Natural killer cell (primary cell): Measurements from ENCODE around the gene IPO7. TPM values are rescaled to one million over a fixed set of nuclear protein-coding genes. Genes with fewer than 3 reads are reported as not detected.
A peak's percentile ranks its signal among the peaks of the same experiment; 100 is the strongest.

ENCODE experiments used
- ATAC-seq, 3 donors: fragments of 150-1000 bp in 2 of 3; fragments of 200-7000 bp in 1 of 3; cut with Tn5 transposase; 1 replicate in 1 of 3; 2 replicates in 2 of 3; pipeline ENCODE4 v1.10.0; 2021; ENCODE audit warnings: mild to moderate bottlenecking in 2 of 3, moderate library complexity in 2 of 3
- DNase-seq, 2 donors: peaks; one replicate each; pipeline versions ENCODE4 v3.0.0 to v3.0.0-alpha.2; 2013 to 2021; ENCODE audit warnings: mixed read lengths in 1 of 2
- H3K27ac ChIP-seq: one replicate; pipeline ENCODE4 v1.5.1; 2013; ENCODE audit warnings: mild to moderate bottlenecking, low read length
- H3K27me3 ChIP-seq: one replicate; pipeline ENCODE4 v1.6.1; 2013; ENCODE audit warnings: low read length; ENCODE audit not compliant: control insufficient read depth, insufficient read depth
- H3K36me3 ChIP-seq: one replicate; pipeline ENCODE4 v1.6.1; 2013; ENCODE audit warnings: low read length; ENCODE audit not compliant: control insufficient read depth, insufficient read depth
- H3K4me1 ChIP-seq: one replicate; pipeline ENCODE4 v1.6.1; 2013; ENCODE audit warnings: low read length; ENCODE audit not compliant: control insufficient read depth, insufficient read depth
- H3K4me3 ChIP-seq: one replicate; pipeline ENCODE4 v1.5.1; 2013; ENCODE audit warnings: low read length
- H3K9me3 ChIP-seq: one replicate; pipeline ENCODE4 v1.6.1; 2013; ENCODE audit warnings: low read length; ENCODE audit not compliant: control insufficient read depth, insufficient read depth
- H3K27ac Mint-ChIP-seq, 2 donors: one replicate each; pipeline ENCODE4 v1.8.0; 2022; ENCODE audit warnings: mild to moderate bottlenecking in 2 of 2, mixed read lengths in 2 of 2, moderate library complexity in 1 of 2
- H3K27me3 Mint-ChIP-seq, 2 donors: one replicate each; pipeline ENCODE4 v1.8.0; 2022; ENCODE audit warnings: low read depth in 2 of 2, mixed read lengths in 2 of 2
- H3K36me3 Mint-ChIP-seq: one replicate; pipeline ENCODE4 v1.8.0; 2022; ENCODE audit warnings: mixed read lengths
- H3K4me1 Mint-ChIP-seq, 2 donors: one replicate each; pipeline ENCODE4 v1.8.0; 2022; ENCODE audit warnings: mixed read lengths in 2 of 2
- H3K4me3 Mint-ChIP-seq: one replicate; pipeline ENCODE4 v1.8.0; 2022; ENCODE audit warnings: mild to moderate bottlenecking, moderate library complexity, mixed read lengths
- H3K9me3 Mint-ChIP-seq, 2 donors: one replicate each; pipeline ENCODE4 v1.8.0; 2022; ENCODE audit warnings: mixed read lengths in 2 of 2
- CTCF ChIP-seq: fragments of 200-600 bp; IDR thresholded peaks from one replicate; pipeline ENCODE4 v1.8.0; 2022; ENCODE audit warnings: antibody characterized with exemption
- WGBS: methylation state at CpG from one replicate; pipeline ENCODE4 v1.1.7; 2013; ENCODE audit warnings: missing lambda C conversion rate; ENCODE audit not compliant: insufficient coverage; 5-methylcytosine and 5-hydroxymethylcytosine counted together
- intact Hi-C: fragments of 100-400 bp; cut with micrococcal nuclease; formaldehyde crosslinking; loops from one replicate; pipeline ENCODE4 v1.14.2; 2022
- total RNA-seq, 4 donors: library from RNA; stranded (reverse); fragments of 120-200 nt in 1 of 4; gene quantifications; one replicate each; pipeline versions ENCODE4 v1.2.3 to v1.2.4, GENCODE V29; 2013 to 2022

Gene IPO7
- total RNA-seq, 3 donors from 2014 or later (not counting 1 experiment from before 2014, with no cell fraction given), result 47.2 to 62.3 (median 58.0) TPM

GRCh38 chr11:9377036-9377435, 7.4 kb upstream of the IPO7 start:
- no peaks in the 10 kb centered on the region for H3K4me1 ChIP-seq
- no peak for DNase-seq
- no peaks in the 10 kb centered on the region for H3K9me3 ChIP-seq
- ATAC-seq, result no peak
- Mint-ChIP-seq H3K4me3 (no peak overlapping the region), H3K27me3 (peaks cover 6 to 15% of the 10 kb centered on the region in 2 donors), H3K36me3 (no peaks in the 10 kb centered on the region), H3K4me1 (no peaks in the 10 kb centered on the region), H3K9me3 (no peaks in the 10 kb centered on the region), H3K27ac (no peak overlapping the region)
- TF ChIP-seq CTCF, result no peak
- no peak overlapping the region for H3K4me3 ChIP-seq
- H3K36me3 ChIP-seq, result no peaks in the 10 kb centered on the region
- no peak overlapping the region for H3K27ac ChIP-seq
- intact Hi-C loops, result no loop called here
- H3K27me3 ChIP-seq, result no peaks in the 10 kb centered on the region
- WGBS, result 80% methylated on average over 1 of the region's 1 CpG

DNA sequence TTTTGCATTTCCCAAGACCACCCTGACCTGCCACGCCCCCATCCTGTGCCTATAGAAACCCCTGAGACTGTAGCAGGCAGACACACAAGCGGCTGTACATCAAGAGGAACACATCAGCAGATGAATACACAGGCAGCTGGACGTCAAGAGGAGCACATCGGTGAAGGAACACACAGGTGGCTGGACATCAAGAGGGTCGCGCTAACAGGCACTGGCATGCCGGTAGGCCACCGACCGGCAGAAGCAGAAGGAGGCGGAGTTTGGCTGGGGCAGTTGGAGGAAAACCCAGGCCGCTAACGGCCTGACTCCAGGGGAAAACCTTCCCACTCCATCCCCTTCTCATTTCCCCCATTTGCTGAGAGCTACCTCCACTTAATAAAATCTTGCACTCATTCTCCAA, 5.4 kb upstream of the IPO7 start:
- Histone ChIP-seq H3K27me3 (no peaks in the 10 kb centered on the region), H3K4me3 (no peak overlapping the region), H3K9me3 (no peaks in the 10 kb centered on the region), H3K27ac (no peak overlapping the region), H3K36me3 (no peaks in the 10 kb centered on the region), H3K4me1 (peaks cover 1% of the 10 kb centered on the region)
- peaks cover under 1% of the 10 kb centered on the region in 2 donors for H3K4me1 Mint-ChIP-seq
- TF ChIP-seq CTCF, result no peak
- no peaks in the 10 kb centered on the region for H3K36me3 Mint-ChIP-seq
- no peak for DNase-seq
- ATAC-seq, result no peak
- H3K27ac Mint-ChIP-seq, result no peak overlapping the region
- H3K4me3 Mint-ChIP-seq, result no peak overlapping the region
- no peaks in the 10 kb centered on the region for H3K27me3 Mint-ChIP-seq
- no peaks in the 10 kb centered on the region for H3K9me3 Mint-ChIP-seq
- 90% methylated on average over 12 of the region's 12 CpGs for WGBS
- intact Hi-C loops, result no loop called here

DNA sequence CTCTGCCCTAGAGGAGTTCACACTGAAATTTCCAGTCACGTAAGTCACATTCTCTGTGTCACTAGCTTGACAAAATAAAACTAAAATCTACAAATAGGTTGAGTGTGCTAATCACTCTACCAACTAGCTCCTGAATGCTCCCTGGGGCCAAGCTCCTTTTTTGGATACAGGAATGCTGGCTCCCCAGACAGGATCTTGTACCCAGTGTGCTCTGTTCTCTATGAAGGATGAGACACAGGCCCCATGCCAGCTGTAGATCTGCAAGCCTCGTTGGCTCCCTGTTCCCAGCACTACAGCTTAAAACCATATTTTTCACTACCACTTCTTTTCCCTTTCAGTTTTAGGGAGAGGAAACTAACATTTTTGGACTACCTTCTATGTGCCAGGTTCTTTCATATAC, 3.7 kb upstream of the IPO7 start:
- no peak for TF ChIP-seq CTCF
- Histone ChIP-seq H3K4me1 (peaks cover 12% of the 10 kb centered on the region), H3K4me3 (no peak overlapping the region), H3K27me3 (no peaks in the 10 kb centered on the region), H3K9me3 (no peaks in the 10 kb centered on the region), H3K36me3 (no peaks in the 10 kb centered on the region), H3K27ac (no peak overlapping the region)
- intact Hi-C loops, result no loop called here
- H3K9me3 Mint-ChIP-seq, result no peaks in the 10 kb centered on the region
- no peaks in the 10 kb centered on the region for H3K36me3 Mint-ChIP-seq
- WGBS, result 74% methylated on average over 2 of the region's 2 CpGs
- H3K4me3 Mint-ChIP-seq, result no peak overlapping the region
- H3K27ac Mint-ChIP-seq, result no peak overlapping the region
- no peak for ATAC-seq
- DNase-seq, result no peak
- H3K27me3 Mint-ChIP-seq, result no peaks in the 10 kb centered on the region
- peaks cover 15 to 18% of the 10 kb centered on the region in 2 donors for H3K4me1 Mint-ChIP-seq

DNA sequence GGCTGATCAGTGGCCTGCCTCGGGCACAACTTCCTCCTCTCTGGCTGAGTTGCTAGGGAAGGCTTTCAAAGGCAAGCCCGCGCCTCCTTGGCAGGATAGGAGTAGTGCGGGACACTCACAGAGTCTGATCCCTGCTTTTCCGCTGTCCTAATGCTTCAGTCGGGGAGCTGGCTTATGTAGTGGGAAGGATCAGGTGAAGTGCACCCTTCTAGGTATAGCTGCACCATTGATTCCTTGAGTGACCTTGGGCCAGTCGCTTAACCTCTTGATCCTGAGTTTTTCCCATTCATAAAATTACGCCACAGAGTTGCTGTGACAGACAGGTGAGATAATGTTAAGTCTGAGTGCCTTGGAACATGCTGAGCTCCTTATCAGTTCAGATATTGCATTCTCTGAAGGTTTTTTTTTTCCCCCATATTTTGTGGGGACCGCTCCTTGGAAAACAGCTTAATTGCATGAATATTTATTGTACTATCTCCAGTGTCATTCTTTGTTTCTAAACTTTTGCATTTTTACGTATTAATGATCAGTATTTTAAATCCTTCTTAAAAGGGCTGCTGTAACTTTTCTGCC, 961 bp downstream of the IPO7 start:
- intact Hi-C loops, result no loop called here
- DNase-seq (no peak), ATAC-seq (no peak)

More for the DNA sequence above, 961 bp downstream of the IPO7 start:
- H3K9me3 Mint-ChIP-seq, result no peaks in the 10 kb centered on the region
- no peaks in the 10 kb centered on the region for H3K27me3 Mint-ChIP-seq
- H3K9me3 ChIP-seq, result no peaks in the 10 kb centered on the region
- peaks cover 33 to 35% of the 10 kb centered on the region in 2 donors for H3K4me1 Mint-ChIP-seq
- peaks cover 12% of the 10 kb centered on the region for H3K4me1 ChIP-seq
- no peaks in the 10 kb centered on the region for H3K36me3 Mint-ChIP-seq
- 14% methylated on average over 9 of the region's 10 CpGs for WGBS
- peak overlapping the region; percentile 68 for H3K27ac ChIP-seq
- H3K27ac Mint-ChIP-seq, result peak overlapping the region; percentile 91 to 96
- TF ChIP-seq CTCF, result no peak
- no peaks in the 10 kb centered on the region for H3K27me3 ChIP-seq
- H3K4me3 Mint-ChIP-seq, result peak overlapping the region; percentile 95
- peaks cover 1% of the 10 kb centered on the region for H3K36me3 ChIP-seq
- peak overlapping the region; percentile 74 for H3K4me3 ChIP-seq
